ENCODE measurements around the gene LYPD6.

DNA sequence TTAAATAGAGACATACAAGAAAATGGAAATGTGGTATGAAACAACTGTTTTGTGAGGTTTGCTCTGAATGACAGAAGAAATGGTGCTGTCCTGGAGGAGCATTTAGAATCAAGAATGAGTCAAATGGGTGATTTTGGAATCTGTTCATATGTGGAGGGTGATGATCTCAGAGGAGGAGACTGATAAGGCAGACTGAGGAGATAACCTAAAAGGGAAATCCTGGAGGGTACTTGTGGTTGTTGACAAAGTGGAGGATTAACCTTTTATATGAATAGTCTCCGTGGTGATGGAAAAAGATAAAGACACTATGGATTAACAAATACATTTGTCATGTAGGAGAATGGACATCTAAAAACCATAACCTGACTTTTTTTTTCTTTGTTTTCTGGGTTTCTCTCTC is 183.1 kb downstream of the LYPD6 start:
- TF ChIP-seq EP300 (IDR thresholded peaks at IDR 0.05) = no peak
- TF ChIP-seq, protein P1, sequence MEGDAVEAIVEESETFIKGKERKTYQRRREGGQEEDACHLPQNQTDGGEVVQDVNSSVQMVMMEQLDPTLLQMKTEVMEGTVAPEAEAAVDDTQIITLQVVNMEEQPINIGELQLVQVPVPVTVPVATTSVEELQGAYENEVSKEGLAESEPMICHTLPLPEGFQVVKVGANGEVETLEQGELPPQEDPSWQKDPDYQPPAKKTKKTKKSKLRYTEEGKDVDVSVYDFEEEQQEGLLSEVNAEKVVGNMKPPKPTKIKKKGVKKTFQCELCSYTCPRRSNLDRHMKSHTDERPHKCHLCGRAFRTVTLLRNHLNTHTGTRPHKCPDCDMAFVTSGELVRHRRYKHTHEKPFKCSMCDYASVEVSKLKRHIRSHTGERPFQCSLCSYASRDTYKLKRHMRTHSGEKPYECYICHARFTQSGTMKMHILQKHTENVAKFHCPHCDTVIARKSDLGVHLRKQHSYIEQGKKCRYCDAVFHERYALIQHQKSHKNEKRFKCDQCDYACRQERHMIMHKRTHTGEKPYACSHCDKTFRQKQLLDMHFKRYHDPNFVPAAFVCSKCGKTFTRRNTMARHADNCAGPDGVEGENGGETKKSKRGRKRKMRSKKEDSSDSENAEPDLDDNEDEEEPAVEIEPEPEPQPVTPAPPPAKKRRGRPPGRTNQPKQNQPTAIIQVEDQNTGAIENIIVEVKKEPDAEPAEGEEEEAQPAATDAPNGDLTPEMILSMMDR (IDR thresholded peaks at IDR 0.05) = no peak
- TF ChIP-seq POLR2AphosphoS5 (IDR thresholded peaks at IDR 0.05) = no peak

All from gastroesophageal sphincter (tissue), 3 donors.